HG02623 (cell line): ENCODE measurements around the gene DSCAML1.

Experiments used
- ATAC-seq: cut with Tn5 transposase; IDR thresholded peaks from one replicate; pipeline ENCODE4 v1.9.1; 2021; ENCODE audit warnings: moderate library complexity; ENCODE audit not compliant: unreplicated experiment

DSCAML1 gene

DNA sequence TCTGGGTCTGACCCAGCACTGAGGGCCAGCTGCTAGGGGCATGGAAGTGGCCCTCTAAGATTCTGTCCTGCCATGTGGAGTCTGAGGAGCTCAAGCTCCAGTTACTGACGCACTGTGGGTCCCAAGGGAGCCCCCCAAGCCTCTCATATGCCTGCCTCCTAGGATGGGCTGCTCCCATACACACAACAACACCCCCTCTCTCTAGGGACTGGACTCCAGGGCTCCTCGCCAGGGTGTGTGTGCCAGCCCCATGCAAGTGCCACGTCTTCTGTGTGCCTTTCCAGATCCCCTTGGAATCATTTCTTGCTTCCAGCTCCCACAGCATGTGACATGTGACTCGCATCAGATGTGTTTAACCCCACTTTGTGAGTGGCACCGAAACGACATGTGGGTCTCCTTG lies 234.9 kb downstream of the DSCAML1 start:
- no peak for ATAC-seq

DNA sequence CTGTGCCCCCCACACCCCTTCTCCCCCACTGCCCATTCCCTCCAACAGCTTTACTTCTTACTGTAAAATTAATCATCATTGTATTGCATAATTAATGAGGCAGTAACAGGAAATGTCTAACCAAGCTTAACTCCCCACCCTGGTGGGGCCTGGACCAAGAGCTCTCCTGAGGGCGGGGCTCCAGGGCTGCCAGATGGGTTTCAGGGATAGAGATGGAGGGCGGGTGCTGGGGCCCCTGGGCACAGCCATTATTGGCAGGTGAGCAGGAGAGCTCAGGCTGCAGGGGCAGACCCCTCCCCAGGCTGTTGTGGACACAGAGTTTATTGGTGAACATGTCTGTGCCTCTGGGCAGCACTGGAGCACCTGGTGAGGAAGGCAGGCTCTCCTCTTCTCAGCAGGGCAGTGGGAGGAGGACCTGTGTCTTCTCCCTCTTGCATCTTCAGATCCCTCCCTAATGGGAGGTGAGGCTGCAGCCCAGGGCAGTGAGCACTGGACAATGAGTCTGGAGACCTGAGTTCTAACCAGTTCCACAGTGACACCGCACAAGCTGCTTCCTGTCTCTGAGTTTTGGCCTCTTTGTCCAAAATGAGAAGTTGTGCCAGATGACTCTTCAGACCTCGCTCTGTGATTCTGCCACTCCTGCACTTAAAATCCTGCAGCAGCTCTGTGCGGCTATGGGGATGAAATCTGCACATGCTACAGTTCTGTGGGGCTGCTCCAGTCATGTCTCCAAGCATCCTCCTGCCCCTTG lies 236.1 kb downstream of the DSCAML1 start:
- no peak for ATAC-seq

DNA sequence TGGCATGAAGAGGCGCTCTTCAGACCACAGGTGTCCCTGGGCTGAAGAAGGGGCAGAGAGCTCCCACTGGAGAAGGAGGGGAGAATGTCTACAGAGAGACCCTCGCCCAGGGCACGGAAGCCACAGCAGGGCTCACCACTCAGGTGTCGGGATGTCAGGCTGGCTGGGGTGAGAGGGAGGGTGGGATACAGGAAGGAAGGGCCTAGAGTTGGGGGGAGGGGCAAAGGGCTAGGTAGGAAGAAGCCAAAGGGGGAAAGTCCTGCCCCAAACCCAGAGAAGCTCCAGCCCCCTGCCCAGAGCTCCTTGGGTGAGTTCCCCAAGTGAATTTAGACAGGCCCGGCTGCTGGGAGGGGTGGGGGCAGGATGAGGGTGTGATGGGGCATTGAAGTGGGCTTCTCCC lies 237.3 kb downstream of the DSCAML1 start:
- no peak for ATAC-seq

- no peak for ATAC-seq
Measured at GRCh38 chr11:117557361-117557760, 239.7 kb downstream of the DSCAML1 start.

- ATAC-seq, result no peak
Measured at GRCh38 chr11:117554601-117555333, 242.2 kb downstream of the DSCAML1 start.

- ATAC-seq, result no peak
Measured at GRCh38 chr11:117552626-117553025, 244.4 kb downstream of the DSCAML1 start.

GRCh38 chr11:117551761-117552343 lies 245.2 kb downstream of the DSCAML1 start:
- ATAC-seq, result no peak

DNA sequence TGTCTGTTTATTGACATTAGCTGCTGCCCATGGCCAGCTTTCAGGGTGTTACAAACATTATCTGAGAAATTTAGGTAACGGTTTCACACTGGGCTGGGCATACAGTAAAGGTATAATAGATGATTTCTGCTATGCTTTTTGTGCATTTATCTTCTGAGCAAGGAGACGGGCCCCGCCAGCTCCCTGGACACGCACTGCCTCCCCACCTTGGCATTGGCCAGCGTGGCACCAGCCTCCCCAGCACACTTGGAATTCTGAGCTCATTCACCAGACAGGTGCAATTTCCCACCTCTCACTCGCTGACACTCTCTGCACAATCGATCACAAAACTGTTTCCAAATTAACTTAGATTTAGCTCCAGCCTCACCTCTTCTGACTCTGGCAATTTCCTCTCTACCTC lies 246.6 kb downstream of the DSCAML1 start:
- no peak for ATAC-seq

DNA sequence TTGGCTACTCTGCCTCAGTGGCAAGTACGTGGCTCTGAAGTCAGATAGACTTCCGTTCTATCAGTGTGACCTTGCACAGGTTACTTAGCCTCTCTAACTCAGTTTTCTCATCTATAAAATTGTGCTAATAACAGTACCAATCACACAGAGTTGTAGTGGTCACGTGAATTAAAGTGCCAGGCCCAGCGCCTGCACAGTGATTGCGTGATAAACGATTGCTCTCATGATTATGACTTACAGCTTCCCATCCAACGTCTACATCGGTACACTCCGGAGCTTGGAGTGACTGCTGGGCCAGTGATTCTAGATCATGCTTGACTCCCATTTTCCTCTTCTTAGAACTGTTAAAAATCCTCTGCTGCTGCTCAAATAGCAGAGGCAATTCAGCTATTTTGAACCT lies 247.6 kb downstream of the DSCAML1 start:
- no peak for ATAC-seq

DNA sequence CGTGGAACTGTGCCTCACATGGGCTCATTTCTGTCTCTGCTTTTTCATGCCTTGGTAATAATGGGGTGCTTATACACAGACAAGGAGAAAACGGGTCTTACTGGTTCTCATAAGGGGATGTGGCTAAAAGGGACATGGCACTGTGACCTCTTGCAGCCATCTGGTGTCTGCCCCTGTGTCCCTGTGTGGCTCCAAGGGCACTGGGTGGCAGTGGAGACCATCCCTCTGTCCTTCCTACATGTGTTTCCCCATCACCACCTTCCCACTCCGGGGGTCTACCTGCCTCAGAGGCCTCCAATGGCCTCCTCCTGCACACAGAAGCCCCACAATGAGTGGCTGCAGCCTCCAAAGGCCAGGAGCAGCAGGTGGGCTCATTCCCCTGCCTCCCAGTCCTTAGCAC lies 248.1 kb downstream of the DSCAML1 start:
- no peak for ATAC-seq

- no peak for ATAC-seq
Measured at GRCh38 chr11:117547946-117548345, 249.1 kb downstream of the DSCAML1 start.

- ATAC-seq, result no peak
Measured at GRCh38 chr11:117547195-117547850, 249.7 kb downstream of the DSCAML1 start.

GRCh38 chr11:117546431-117547194 lies 250.4 kb downstream of the DSCAML1 start:
- no peak for ATAC-seq

DNA sequence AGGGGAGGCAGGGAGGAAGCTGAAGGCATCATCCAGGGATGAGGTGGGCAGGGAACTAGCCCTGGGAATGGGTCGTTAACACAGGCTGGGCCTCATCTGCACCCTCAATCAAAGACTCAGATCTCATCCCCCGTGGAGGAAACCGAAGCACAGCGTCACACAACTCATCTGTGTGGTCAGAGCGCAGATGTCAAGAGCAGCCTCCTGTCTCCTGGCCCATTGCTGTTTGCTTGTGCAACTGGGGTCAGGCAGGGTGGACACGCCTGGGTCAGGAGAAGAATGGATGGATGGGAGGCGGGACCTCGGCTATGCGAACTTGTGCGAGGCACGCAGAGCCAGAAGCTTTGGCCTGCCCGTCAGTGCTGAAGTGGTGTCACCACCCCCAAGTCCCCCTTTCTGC lies 251.3 kb downstream of the DSCAML1 start:
- no peak for ATAC-seq

- ATAC-seq, result no peak
Measured at GRCh38 chr11:117544130-117544800, 252.8 kb downstream of the DSCAML1 start.

- ATAC-seq, result no peak
Measured at GRCh38 chr11:117541211-117541610, 255.8 kb downstream of the DSCAML1 start.

DNA sequence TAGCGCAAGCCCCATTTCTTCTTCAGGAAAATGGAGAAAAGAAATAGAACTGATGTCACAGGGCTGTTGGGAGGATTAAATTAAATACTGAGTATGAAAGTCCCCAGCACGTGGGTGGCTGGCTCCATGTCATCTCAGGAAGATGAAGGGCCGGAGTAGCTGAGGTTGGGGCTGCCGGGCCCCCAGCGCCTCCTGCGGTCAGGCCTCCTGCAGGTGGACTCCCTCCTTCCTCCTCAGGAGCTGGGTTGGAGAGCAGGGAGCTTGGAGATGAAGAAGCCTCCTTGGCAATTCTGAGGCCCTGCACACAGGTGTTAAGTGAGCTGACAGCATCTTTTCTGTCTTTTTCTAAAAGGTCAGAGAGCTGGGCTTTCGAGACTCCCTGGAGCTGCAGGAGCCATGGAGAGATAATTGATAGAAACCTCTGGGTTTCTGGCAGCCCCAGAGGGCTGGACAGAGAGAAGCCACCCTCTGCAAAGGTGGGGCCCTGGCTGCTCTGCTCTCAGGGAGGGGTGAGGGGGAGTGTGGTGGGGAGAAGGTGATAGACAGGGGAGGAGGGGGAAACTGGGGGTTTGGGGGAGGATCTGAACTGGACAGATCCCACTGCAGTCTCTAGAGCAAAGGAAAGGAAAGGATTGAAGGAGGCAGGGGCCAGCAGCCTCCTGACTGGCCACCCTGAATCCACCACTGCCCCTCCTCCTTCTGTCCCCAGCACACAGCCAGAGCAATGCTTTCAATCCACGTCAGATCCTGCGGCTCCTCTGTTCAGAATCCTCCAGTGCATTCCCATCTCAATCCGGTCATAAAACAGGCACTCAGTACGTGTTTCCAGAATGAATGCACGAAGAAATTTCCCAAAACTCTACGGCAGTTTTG lies 258.5 kb downstream of the DSCAML1 start:
- no peak for ATAC-seq

DNA sequence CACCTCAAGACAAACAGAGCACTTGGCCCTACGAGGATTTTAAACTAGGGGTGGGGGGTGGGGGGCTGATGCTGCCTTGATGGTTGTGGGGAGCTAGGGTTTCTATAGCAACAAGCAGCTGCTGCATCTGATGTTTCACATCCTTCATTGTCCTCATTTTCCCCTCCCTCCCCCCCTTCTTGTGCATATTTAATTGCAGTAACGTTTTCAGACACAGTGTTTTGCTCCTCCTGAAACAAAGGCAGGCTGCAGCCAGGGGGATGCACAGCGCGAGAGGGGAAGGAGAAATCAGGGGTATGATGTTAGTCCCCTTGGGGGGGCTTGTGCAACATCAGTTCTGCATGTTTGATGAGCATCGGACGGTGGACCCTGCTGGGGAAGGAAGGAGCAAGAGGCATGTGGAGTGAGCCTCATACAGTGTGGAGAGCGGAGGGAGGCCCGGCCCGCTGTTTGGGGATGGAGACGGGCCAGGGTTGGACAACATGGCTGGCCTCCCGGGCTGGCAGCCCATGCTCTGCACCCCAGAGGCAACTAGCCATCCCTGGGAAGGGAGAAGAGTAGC lies 261.1 kb downstream of the DSCAML1 start:
- no peak for ATAC-seq
